Sciatic nerve (tissue), 2 donors: ENCODE data around the gene FAM168B. TPM values are rescaled to one million over a fixed set of nuclear protein-coding genes. Genes with fewer than 3 reads are reported as not detected.

Experiments used
- ATAC-seq: fragments of 200-7000 bp; cut with Tn5 transposase; one replicate; pipeline ENCODE4 v1.9.1; 2020; ENCODE audit warnings: mild to moderate bottlenecking, moderate library complexity
- DNase-seq: peaks from one replicate; pipeline ENCODE4 v3.0.0-alpha.2; 2020; ENCODE audit warnings: low spot score
- intact Hi-C: fragments of 100-400 bp; cut with DNase I; formaldehyde crosslinking; loops from one replicate; pipeline ENCODE4 v1.14.2; 2022
- total RNA-seq: library from RNA; stranded (reverse); fragmentation: NEBNext Ultra II Directional; extraction: Animal tissue kit (Norgen Biotek cat#: 25700); gene quantifications from one replicate; pipeline ENCODE4 v1.2.1, GENCODE V29; 2021
- donor health status: DM: no; HTN: no; CAD: no.
- donor health status: DM: no; HTN: no; CAD: no.

The FAM168B gene
- total RNA-seq, 1 donor from 2014 or later = 88.0 TPM

DNA sequence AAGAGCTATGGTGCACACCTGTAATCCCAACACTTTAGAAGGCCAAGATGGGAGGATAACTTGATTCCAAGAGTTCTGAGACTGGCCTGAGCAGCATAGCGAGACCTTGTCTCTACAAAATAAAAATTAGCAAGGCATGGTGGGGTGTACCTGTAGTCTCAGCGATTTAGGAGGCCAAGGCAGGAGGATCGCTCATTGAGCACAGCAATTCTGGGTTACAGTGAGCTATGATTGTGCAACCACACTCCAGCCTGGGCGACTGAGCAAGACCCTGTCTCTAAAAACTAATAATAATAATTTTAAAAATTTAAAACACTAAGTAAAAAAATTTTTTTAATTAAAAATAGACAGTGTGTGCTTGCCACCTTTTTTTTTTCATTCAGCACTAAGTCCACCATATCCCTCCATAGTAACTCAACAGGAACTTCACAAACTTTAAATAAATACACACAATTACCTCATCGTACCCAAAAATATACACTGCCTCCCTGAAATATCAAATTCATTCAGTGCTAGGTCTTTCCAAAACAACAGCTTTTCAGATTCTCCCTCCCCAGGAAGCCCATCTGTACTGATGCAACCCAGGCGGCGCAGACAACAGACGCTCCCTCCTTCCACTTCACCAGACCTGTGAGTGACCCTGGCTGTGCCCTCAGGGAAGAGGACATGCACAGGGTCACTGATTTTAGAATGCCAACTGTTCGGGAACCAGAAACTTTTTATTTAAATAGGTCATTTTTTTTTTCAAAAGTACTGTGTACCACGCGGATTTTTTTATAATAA lies 29.6 kb downstream of the FAM168B start:
- intact Hi-C loops = no loop called here
- ATAC-seq (no peak), DNase-seq (no peak)

DNA sequence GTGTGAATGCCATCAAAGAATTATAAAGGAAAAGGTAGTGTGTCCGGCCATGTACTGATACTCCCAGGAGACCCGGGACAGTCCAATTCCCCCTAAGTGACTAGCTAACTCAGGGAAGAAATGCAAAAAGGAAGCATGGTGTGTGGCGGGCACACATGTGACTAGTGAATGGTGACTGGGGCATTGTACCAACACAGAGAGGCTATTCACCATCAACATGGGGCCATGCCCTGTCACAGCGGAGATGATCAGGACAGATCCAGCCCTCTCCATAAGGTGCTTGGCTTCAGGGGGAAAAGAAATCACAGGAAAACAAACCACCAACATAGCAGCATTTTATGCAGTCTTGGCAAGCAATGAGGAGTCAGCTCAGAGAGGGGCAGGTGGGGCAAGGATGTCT lies 34.3 kb downstream of the FAM168B start:
- DNase-seq (no peak), ATAC-seq (peak; percentile 29)
- intact Hi-C loops = no loop called here

DNA sequence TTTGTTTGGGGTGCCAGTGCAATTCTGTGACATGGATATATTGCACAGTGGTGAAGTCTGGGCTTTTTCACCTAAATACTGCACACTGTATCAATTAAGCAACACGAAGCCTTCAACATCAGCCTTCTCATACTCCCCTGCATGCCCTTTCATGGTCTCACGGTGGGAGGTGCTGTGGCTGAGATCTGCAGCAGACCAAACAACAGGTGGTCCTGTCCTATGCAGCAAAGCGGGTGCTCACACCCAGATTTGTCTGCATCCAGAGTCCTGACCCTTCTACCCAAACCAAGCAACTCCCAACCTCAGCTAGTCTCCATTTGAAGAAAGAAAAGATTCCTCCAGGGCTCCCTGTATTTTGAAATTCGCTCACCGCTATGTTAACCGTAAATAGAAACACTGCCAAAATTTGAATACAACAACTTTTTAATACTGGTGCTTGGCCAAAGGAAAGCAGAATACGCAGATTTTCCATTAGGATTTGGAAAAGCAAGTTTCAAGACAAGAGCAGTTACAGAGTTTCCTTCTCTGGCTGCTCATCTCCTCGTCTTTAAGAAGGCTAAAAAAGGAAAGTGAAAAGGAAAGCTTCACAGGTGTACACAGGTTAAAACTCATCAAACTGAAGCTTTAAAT lies 34.9 kb downstream of the FAM168B start:
- ATAC-seq (peak; percentile 70), DNase-seq (no peak)
- intact Hi-C loops = no loop called here

DNA sequence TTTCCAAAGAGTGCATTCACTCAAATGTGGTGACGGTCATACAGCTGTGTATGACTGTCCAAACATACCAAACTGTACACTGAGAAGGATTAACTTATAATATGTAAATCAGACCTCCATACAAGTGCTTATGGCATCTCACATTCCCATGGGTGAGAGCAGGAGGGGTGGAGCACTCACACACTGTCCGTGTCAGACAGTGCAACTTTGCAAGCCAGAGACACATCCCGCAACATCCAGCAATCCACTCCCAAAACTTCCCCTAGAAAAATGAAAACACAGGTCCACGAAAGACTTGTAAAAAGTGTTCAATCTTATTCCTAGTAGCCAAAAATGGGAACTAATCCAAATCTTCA lies 36.4 kb downstream of the FAM168B start:
- intact Hi-C loops = no loop called here
- no peak for DNase-seq
- no peak for ATAC-seq

DNA sequence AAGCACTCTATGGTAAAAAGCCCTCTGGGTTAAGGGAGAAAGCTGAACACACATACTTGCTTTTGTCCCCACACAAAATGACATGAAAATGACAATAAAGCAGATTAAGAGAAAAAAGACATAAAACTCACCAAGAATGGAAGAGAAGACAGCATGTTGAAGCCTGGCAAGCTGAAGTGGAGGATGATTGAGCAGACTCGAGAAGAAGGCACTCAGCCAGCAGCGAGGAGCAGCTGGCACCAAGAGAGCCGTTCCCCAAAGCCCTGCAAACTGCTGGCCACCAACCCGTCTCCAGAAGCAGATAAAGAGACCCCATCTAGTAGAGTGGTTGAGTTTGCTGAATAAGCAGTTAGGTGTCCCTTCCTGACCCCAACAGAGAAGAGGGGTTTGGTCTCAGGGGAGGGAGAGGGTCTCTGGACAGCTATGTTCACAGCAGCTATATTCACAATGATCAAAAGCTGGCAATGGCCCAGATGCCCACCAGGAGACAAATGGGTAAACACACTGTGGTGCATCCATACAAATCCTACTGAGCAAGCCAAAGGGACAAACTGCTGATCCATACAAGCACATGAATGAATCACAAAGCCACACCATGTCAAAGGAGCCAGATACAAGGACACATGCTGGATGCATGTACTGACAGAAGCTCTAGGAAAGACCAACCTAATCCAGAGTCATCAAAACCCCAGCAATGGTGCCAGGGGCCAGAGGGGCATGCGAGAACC lies 36.9 kb downstream of the FAM168B start:
- ATAC-seq (no peak), DNase-seq (peak; percentile 40)
- intact Hi-C loops = no loop called here

- ATAC-seq = no peak
- peak; percentile 43 for DNase-seq
Measured at GRCh38 chr2:131055169-131056065, 37.8 kb downstream of the FAM168B start.

DNA sequence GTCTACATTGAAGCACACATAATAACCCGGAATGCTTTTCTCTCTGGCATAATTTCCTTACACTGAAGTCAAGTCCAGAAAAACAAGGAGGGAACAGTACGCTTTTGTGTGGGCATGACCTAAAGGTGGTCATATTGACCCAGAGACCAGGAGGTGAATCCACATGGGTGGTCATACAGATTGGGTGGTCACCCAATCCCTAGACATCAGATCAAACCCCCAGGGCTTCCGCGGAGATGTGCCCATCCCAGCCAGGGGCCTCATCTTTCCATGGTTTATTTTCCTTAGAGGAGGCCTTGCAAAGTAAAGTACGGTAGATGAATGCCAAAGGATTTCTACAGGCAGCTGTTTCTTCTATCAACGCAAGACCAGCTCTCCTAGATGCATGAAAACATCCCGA lies 38.8 kb downstream of the FAM168B start:
- intact Hi-C loops = no loop called here
- DNase-seq (peak; percentile 30), ATAC-seq (no peak)

More at GRCh38 chr2:131055169-131056065, 37.8 kb downstream of the FAM168B start:
- intact Hi-C loops = no loop called here

DNA sequence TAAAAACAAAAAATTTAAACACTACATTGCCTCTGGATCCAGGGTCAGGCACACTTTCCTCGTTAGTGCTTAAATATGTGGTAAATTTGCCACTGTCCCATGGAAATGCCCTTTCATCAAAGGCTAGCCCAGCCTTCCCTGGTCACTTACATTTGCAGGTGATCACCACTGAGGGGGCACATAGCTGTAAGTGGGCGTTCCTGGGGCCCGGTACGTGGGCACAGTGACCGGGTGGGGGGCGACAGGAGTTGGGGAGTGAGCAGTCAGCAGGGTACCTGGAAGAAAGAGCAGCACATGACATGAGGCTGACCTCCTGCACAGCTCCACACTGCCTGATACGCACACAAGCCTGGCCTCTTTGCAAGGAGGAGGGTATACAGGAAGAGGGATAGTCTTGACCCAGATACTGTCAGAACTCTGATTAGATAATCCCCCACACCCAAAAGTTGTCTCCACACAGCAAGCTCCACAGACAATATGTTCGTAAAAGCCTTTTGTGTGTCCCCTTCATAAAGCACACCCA lies 40.5 kb downstream of the FAM168B start:
- ATAC-seq = no peak
- intact Hi-C loops = no loop called here
- DNase-seq = peak; percentile 45

- DNase-seq (peak; percentile 33), ATAC-seq (no peak)
- intact Hi-C loops = no loop called here
Measured at GRCh38 chr2:131050896-131051295, 42.4 kb downstream of the FAM168B start.

DNA sequence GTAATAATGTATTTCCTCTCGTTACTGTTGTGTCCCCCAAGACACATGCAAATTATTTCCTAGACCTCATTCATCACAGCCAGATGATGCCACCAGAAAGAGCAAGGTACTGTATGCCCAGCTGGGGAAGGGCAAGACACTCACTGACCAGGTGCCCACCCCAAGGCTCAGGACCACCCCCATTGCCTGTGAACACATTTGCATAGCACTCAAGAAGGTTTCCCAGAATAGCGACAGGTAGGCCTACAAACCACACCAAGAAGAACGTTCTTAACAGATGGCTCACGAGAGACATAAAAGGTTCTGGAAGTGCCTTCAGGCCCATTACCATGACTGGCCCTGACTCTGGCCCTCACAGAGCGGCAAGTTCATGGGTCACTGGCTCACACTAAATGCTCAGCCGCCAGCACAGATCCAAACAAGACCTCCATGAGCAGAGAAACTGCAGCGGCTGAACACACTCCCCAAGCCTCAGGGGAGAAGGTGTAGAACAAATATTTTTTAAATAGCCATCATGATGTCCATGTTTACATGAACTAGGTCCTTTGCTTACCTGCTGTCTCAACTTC lies 44.0 kb downstream of the FAM168B start:
- intact Hi-C loops = no loop called here
- peak; percentile 19 for DNase-seq
- ATAC-seq = no peak

DNA sequence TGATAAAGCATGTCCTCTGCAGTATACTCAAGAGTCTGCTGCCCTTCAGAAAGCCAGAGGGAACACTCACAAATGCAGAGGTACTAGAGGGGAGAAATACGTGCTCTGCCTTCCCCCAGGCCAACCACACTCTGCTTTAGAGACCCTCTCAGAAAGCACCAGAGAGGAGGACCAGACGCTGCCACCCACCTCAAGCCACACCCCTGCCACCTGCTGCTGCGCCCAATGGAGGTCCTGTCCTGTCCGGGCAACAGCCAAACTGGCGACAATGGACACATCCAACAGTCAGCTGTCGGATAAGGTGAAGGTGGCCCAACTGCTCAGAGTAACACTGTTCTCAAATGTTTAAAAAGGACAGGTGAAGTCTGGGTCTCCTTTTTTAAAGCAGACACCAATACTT lies 44.6 kb downstream of the FAM168B start:
- DNase-seq (no peak), ATAC-seq (no peak)
- intact Hi-C loops = no loop called here

GRCh38 chr2:131047920-131048560 lies 45.2 kb downstream of the FAM168B start:
- no peak for ATAC-seq
- intact Hi-C loops = no loop called here
- no peak for DNase-seq

DNA sequence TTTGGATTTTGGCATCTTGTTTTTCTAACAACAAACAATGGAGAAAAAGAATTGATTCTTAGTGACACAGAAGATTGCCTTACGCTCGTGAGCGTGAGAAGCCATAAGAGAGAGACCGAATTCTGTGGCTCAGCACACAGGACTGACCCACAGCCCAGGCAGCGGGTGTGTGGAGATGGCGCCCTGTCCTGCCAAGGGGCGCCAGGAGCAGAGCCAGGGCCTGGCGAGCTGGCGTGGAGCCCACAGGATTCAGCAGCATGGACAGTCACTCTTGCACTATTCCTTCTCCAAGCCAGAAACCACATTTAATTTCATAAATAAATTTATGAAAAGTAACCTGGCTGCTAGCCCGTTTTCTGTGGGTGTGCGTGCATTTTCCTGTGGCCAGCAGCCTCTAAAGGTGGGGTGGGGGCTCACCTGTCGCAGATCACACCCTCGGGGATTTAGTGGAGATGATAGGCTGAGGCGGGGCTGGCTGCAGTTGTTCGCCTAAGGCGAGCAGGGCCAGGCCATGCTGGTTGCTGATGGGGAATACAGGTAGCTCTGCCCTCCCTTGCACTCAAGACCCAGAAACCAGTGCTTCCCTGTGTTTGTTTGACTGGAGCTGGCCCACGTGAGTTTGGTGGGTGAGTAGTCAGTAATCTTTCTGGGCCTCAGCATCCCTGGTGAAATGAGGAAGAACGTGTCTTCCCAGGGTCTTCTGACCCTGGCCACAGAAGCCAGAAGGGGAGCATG lies 46.2 kb downstream of the FAM168B start:
- ATAC-seq = no peak
- intact Hi-C loops = no loop called here

DNA sequence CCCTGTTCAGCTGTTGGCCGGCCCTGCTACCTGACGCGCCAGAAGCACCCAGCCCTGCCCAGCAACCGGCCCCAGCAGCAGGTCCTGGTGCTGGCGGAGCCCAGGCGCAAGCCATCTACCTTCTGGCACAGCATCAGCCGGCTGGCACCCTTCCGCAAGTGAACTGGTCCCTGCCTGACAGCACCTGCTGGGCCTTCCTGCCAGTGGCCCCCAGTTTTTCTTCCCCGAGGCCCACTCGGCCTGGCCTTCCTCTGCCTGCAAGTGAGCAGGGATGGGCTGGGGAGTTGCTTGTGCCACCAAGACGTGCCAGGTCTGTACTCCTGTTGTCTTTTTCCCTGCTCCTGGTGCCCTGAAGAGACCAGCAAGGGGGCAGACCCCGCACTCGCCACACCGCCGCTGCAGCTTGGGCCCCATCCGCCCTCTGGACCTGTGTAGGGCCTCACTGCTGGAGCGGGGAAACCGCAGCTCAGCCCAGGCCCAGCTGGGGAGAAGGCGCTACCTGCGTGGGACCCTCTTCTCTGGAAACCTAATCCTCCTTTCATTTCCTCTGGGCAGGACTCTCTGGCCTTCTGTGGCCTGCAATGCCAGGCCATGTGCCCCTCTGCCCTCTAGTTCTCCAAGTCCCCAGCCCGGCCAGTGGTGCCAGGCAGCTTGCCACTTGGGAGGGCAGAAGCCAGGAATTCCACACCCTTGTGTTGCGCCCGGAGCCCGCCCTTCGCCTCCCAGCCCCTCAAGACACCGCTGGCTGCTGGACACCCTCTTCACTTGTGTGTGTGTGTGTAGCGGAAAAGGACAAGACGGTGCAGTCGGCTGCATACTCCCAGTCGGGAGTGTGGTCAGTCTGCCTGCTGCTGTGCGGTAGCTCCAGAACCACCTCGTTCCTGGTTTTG lies 47.0 kb downstream of the FAM168B start:
- intact Hi-C loops = no loop called here
- ATAC-seq (no peak), DNase-seq (no peak)

More for the DNA sequence above, 46.2 kb downstream of the FAM168B start:
- DNase-seq = no peak

DNA sequence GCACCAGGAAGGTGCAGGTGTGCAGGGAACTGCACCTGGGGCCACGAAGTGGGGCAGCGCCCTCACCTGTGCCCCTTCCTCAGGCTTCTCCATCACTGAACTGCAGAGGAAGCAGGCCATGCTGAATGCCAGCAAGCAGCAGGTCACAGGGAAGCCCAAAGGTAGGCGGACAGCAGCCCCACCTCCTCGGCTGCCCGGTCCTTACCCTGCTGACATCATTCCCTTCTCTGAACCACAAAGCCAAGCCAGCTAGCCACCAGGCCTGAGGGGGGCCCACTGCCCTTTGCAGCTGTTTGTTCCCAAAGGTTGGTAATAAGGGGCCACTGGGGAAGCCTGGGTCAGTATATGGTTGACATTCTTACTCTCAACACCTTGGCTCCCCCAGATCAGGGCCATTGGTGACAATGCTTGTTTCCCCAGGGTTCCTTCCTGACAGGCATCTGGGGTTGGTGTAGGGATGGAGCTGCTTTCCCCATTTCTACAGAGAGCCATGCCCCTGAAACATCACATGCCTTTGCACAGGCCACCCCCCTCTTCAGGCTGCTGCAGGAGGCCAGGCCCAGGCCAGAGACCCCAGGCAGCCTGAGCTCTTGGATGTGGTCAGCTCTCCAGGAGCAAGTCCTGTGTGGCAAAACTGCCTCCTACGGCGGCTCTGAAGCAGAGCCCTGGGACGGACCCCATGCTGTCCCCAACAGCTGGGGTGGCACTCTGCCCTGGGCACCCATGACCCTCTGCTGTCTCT lies 47.8 kb downstream of the FAM168B start:
- intact Hi-C loops = no loop called here
- ATAC-seq (peak; percentile 9), DNase-seq (no peak)

GRCh38 chr2:131044757-131045150 lies 48.5 kb downstream of the FAM168B start:
- intact Hi-C loops = no loop called here
- no peak for DNase-seq
- no peak for ATAC-seq
